Measurements from ENCODE around the gene ARTN.

The ARTN gene

DNA sequence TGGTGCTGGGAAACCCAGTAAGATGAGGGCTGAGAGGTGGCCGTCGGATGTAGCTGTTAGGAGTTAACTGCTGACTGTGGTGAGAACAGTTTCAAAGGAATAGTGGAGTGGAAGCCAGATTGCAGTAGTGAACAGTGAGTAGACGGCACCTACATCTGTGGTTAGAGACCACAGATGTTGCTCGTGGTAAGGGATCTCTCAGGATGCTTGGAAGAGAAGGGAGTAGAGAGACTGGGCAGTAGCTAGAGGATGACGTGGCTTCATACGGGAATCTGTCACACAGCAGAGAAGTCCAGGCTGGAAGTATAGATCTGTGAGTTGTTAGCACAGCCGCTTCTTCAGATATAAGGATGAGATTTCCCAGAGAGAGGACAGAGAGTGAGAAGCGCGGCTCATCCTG, 7.8 kb upstream of the ARTN start:
- no peak for DNase-seq

DNA sequence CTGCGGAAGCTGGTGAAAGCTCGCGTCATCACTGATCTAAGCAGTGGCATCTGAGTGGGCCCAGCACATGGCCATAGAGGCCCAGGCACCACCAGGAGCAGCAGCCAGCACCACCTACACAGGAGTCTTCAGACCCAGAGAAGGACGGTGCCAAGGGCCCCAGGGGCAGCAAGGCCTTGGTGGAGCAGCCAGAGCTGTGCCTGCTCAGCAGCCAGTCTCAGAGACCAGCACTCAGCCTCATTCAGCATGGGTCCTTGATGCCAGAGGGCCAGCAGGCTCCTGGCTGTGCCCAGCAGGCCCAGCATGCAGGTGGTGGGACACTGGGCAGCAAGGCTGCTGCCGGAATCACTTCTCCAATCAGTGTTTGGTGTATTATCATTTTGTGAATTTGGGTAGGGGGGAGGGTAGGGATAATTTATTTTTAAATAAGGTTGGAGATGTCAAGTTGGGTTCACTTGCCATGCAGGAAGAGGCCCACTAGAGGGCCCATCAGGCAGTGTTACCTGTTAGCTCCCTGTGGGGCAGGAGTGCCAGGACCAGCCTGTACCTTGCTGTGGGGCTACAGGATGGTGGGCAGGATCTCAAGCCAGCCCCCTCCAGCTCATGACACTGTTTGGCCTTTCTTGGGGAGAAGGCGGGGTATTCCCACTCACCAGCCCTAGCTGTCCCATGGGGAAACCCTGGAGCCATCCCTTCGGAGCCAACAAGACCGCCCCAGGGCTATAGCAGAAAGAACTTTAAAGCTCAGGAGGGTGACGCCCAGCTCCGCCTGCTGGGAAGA, 3.2 kb upstream of the ARTN start:
- no peak for DNase-seq

DNA sequence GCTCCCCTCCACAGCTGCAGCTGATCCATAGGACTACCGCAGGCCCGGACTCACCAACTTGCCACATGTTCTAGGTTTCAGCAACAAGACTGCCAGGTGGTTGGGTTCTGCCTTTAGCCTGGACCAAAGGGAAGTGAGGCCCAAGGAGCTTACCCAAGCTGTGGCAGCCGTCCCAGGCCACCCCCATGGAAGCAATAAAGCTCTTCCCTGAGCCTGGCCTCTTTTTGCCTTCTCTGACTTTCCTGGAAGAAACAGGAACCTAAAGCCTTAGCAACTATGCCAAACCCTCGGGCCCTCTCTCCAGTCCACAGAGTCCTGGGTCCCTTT, 2.7 kb upstream of the ARTN start:
- DNase-seq, result no peak

DNA sequence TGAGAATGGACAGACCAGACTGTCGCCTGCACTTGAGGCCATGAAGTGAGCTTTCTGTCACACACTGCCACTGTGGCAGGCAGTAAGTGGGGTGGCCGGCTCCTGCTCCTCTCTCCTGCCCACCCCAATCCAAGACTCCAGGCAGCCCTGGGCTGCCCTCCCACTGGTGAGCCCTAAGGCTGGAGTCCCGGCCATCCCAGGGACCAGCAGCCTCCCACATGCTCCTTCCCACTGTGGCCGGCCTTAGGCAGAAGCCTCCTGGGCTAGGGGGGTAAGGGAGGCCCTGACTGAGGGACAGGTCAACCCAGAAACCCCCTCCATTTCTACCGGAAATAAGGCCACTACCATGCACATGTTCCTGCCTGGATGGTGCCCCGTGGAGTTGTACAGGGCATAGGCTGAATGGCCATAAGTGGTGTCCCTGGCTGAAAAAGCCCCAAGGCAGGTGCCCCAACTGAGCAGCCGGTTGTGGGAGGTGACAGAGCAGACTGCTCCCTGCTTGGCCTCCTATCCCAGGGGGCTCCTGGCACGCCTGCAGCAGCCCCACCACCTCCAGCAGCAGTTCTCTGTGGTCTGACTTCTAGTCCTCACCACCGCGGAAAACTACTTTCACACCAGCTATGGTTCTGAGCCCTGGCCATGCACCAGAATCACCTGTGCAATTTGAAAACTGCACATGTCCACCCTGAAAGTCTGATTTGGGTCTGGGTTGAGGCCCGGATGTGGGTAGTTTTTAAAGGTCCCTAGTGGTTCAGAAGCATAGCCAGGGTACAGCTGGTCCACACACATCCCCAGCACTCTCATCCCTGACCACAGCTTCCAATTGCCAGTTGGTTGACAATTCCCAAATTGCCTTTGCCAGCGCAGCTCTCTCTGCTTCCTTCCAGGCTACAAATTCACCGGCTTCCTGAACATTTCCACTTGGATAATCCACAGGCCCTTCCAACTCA, 1.6 kb upstream of the ARTN start:
- no peak for DNase-seq

GRCh38 chr1:43932786-43933385, 715 bp upstream of the ARTN start:
- DNase-seq, result peak; percentile 87

- DNase-seq, result peak; percentile 67
Observed at GRCh38 chr1:43934101-43934985, 742 bp downstream of the ARTN start.

GRCh38 chr1:43934986-43935324, 1.4 kb downstream of the ARTN start:
- no peak for DNase-seq

GRCh38 chr1:43935711-43936427, 2.3 kb downstream of the ARTN start:
- no peak for DNase-seq

GRCh38 chr1:43936431-43937151, 3.0 kb downstream of the ARTN start:
- DNase-seq, result peak; percentile 44

DNA sequence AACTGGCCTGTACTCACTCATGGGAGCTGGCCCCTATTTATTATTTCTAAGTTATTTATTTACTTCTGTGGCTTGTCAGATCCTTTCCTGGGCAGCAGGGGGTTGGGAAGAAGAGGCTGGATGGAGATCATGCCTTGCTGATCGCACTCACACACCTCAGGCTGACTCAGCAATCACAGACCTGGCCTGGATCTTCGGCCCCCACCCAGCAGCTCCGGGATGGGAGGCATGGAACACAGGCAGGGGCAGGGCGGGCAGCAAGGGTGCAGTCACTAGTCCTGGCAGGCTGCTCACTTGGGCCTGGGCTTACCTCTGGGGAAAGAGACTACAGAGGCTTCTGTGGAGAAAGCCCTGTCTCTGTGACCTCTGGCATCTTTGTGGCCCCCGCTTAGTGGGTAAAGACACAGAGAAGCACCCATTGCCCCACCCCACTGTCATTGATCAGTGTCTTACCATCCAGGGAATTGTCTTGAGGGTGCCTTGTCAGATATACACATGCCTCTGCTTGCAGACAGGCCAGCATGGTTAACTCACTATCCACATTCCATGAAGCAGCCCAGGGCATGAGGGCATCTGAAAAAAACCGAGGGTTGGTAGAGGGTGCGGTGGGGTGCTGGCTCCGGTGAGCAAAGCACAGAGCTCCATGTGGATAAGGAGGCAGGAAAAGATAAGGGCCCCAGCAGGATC, 3.7 kb downstream of the ARTN start:
- no peak for DNase-seq

- DNase-seq, result no peak
Observed at GRCh38 chr1:43938383-43938782, 4.8 kb downstream of the ARTN start.

GRCh38 chr1:43938892-43939587, 5.4 kb downstream of the ARTN start:
- no peak for DNase-seq

DNA sequence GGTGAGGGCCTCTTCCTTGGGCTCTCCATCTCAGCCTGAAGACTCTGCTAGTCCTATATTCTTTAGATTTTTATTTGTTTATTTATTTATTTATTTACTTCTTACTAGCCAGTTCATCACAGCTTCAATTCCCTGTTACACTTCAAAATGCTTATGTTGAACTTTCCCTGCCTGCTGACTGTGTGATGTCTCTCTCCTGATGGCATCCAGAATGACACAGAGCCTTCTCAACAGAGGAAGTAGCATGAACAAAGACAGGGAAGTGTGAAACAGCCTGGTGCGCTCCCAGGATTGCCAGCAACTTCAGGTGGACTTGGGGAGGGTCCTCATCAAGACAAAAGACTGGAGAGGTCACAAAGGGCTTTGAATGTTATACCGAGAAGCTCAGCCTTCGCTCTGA, 8.8 kb downstream of the ARTN start:
- no peak for DNase-seq

- no peak for DNase-seq
Observed at GRCh38 chr1:43944860-43945259, 11.3 kb downstream of the ARTN start.

GRCh38 chr1:43945674-43946235, 12.2 kb downstream of the ARTN start:
- DNase-seq, result no peak

DNA sequence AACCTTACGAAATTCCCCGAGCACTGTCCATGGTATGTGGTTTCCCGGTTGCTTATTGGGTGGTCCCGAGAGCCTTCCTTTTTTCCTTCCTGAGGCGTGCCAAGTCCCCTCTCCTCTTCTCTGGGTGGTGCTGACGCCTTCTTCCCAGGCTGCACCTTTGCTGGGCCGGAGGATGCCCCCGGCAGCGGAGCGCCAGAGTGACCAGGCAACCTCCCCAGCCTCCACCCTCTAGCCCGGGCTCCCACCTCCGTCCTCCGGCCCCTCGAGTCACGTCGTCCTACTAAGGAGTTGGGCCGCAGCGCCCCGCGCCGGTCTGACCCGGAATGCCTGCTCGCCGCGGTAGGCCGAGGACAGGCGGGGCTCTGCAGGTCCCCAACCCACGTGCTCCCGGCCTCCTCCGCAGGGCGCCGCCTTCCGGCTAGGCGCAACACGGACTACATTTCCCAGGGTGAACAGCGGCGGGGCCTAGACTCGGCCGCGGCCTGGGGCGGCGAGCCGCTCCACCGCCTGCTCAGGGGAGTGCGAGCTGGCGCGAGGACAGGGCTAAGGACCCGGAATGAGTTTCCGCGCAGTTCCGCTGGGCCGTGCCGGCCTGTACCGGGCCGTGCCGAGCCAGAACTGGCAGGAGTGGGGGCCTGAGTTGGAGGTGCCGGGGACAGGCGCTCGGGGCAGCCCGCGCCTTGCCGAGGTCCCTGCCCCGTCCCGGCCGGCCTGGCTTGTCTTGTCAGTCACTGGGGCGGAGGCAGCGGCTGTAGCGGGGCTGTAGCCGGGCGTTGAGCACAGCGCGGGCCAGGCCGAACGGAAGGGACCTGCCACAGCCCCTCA, 12.8 kb downstream of the ARTN start, which contains the start of gene IPO13:
IPO13 (plus strand) TSS at position 715 of the 825 bp plus-strand sequence. CDS start 651 bp downstream, outside the sequence.
- DNase-seq, result peak; percentile 97

DNA sequence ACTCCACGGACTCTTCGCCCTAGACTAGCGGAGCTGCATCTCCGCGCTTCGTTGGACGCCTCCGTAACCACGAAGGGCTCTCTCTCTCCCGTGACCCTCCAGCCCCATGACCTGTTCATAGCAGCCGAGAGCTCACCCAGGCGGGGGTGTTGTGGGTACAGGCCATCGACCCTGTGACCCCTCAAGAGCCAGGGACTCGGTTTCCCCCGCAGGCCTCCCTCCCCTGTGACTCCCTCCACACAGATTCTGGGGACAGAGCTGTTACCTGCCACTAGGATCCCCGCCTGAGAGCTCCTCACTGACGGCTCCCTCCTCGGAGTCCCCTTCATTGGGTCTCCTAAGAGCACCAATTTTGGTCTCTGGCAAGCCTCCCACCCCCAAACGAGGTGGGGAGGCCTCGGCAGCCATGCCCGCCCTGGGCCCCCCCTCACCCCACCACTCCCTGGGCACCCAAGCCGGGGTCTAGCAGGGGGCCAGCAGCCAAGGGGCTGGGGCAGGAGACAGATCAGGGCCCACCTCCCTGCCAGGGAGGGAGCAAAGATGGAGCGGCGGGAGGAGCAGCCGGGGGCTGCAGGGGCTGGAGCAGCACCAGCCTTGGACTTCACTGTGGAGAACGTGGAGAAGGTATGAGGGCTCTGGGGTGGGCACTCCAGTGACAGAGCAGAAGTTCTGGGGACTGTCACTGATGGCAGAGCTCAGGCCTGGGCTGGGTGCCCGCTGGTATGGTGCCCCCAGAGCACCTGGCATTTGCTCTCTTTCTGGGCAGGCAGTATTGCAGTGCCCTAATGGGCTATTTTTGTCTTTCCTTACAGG, 13.7 kb downstream of the ARTN start:
- no peak for DNase-seq

Data from EL (cell line).